SK-N-SH treated with all-trans-retinoic acid at 6 μM for 48 hours (cell line): ENCODE results near the gene GPR161.
"Not testable (repeated sequence)": the region's sequence is repeated elsewhere in the genome, so short reads cannot be mapped to it uniquely, and the experiment has no call there.

Source experiments
- ARNTL ChIP-seq: fragments of 450-650 bp; formaldehyde crosslinking; IDR thresholded peaks from 2 replicates; pipeline ENCODE4 v1.5.0; 2020; ENCODE audit warnings: low read depth, mild to moderate bottlenecking, moderate library complexity, borderline replicate concordance
- BACH2 ChIP-seq: fragments of 250-450 bp; sonication (Bioruptor Pico); IDR thresholded peaks from 2 replicates; pipeline ENCODE4 v1.9.0; 2021; ENCODE audit warnings: mild to moderate bottlenecking, borderline replicate concordance
- PPARA ChIP-seq: fragments of 250-450 bp; sonication (Bioruptor Pico); IDR thresholded peaks from 2 replicates; pipeline ENCODE4 v1.5.0; 2020; ENCODE audit warnings: mild to moderate bottlenecking, borderline replicate concordance
- RARB ChIP-seq: fragments of 250-450 bp; sonication (Bioruptor Pico); IDR thresholded peaks from 2 replicates; pipeline ENCODE4 v1.8.0; 2021; ENCODE audit warnings: mild to moderate bottlenecking, moderate library complexity
- TCF4 ChIP-seq: fragments of 250-450 bp; sonication (Bioruptor Pico); IDR thresholded peaks from 2 replicates; pipeline ENCODE4 v1.8.0; 2021; ENCODE audit warnings: mild to moderate bottlenecking, moderate library complexity, borderline replicate concordance
- TOX ChIP-seq: fragments of 250-450 bp; sonication (Bioruptor Pico); IDR thresholded peaks from 2 replicates; pipeline ENCODE4 v1.8.0; 2021; ENCODE audit warnings: mild to moderate bottlenecking, moderate library complexity, borderline replicate concordance
- ZC3H10 ChIP-seq: fragments of 250-450 bp; sonication (Bioruptor Pico); IDR thresholded peaks from 2 replicates; pipeline ENCODE4 v1.5.1; 2021; ENCODE audit warnings: mild to moderate bottlenecking, moderate library complexity
- ZFP3 ChIP-seq: fragments of 250-450 bp; sonication (Bioruptor Pico); IDR thresholded peaks from 2 replicates; pipeline ENCODE4 v1.5.0; 2020; ENCODE audit warnings: mild to moderate bottlenecking, moderate library complexity
- ZFP30 ChIP-seq: fragments of 450-650 bp; formaldehyde crosslinking; IDR thresholded peaks from 2 replicates; pipeline ENCODE4 v1.5.0; 2022; ENCODE audit warnings: mild to moderate bottlenecking, moderate library complexity
- ZNF565 ChIP-seq: fragments of 450-650 bp; formaldehyde crosslinking; conservative IDR thresholded peaks from 2 replicates; pipeline ENCODE4 v1.5.0; 2020; ENCODE audit warnings: low read depth, mild to moderate bottlenecking, moderate library complexity
- ZNF70 ChIP-seq: fragments of 450-650 bp; formaldehyde crosslinking; IDR thresholded peaks from 2 replicates; pipeline ENCODE4 v1.5.0; 2020; ENCODE audit warnings: mild to moderate bottlenecking, moderate library complexity
- TF ChIP-seq, protein P1 (sequence below): fragments of 250-450 bp; sonication (Bioruptor Pico); IDR thresholded peaks from 2 replicates; pipeline ENCODE4 v1.8.0; 2020; ENCODE audit warnings: mild to moderate bottlenecking, moderate library complexity, borderline replicate concordance
- TF ChIP-seq, protein P2 (sequence below): fragments of 250-450 bp; sonication (Bioruptor Pico); IDR thresholded peaks from 2 replicates; pipeline ENCODE4 v1.8.0; 2021; ENCODE audit warnings: low read depth, mild to moderate bottlenecking, moderate library complexity, borderline replicate concordance

DNA sequence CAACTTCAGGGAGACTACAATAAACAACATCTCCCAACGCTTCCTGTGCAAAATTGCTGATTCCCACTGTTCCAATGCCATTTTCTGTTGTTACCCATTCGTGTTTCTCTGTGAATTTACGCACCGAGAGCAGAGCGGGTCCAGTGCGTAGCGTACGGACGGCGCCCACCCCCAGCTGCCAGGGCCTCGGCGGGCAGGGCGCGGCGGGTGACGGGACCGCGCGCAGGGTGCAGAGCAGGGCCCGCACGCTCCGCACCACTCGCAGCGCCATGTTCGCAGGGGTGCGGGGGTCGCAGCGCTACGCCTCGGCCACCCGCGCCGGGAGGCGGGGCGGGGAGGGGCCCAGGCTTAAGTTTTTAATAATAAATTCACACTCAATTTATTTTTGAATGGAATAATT is 80.6 kb downstream of the GPR161 start:
- TF ChIP-seq ZC3H10; ARNTL (CRISPR knock-in tag); TCF4 (CRISPR knock-in tag); TOX (CRISPR knock-in tag); PPARA (CRISPR knock-in tag); BACH2 (CRISPR knock-in tag); RARB (CRISPR knock-in tag); ZNF70; ZNF565; ZFP3 (CRISPR knock-in tag); ZFP30: not testable (repeated sequence)
- TF ChIP-seq, protein P1, sequence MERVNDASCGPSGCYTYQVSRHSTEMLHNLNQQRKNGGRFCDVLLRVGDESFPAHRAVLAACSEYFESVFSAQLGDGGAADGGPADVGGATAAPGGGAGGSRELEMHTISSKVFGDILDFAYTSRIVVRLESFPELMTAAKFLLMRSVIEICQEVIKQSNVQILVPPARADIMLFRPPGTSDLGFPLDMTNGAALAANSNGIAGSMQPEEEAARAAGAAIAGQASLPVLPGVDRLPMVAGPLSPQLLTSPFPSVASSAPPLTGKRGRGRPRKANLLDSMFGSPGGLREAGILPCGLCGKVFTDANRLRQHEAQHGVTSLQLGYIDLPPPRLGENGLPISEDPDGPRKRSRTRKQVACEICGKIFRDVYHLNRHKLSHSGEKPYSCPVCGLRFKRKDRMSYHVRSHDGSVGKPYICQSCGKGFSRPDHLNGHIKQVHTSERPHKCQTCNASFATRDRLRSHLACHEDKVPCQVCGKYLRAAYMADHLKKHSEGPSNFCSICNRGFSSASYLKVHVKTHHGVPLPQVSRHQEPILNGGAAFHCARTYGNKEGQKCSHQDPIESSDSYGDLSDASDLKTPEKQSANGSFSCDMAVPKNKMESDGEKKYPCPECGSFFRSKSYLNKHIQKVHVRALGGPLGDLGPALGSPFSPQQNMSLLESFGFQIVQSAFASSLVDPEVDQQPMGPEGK (CRISPR knock-in tag) = not testable (repeated sequence)
- TF ChIP-seq, protein P2, sequence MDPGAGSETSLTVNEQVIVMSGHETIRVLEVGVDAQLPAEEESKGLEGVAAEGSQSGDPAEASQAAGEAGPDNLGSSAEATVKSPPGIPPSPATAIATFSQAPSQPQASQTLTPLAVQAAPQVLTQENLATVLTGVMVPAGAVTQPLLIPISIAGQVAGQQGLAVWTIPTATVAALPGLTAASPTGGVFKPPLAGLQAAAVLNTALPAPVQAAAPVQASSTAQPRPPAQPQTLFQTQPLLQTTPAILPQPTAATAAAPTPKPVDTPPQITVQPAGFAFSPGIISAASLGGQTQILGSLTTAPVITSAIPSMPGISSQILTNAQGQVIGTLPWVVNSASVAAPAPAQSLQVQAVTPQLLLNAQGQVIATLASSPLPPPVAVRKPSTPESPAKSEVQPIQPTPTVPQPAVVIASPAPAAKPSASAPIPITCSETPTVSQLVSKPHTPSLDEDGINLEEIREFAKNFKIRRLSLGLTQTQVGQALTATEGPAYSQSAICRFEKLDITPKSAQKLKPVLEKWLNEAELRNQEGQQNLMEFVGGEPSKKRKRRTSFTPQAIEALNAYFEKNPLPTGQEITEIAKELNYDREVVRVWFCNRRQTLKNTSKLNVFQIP (CRISPR knock-in tag) = not testable (repeated sequence)
